Skeletal muscle tissue (tissue), 4 donors: ENCODE data around the gene CASR. TPM values are rescaled to one million over a fixed set of nuclear protein-coding genes. Genes with fewer than 3 reads are reported as not detected.

Experiments used
- H3K27ac ChIP-seq: one replicate; pipeline ENCODE4 v1.7.0; 2013; ENCODE audit warnings: mild to moderate bottlenecking, low read depth, low read length, inconsistent platforms
- H3K27me3 ChIP-seq, 3 donors: one replicate each; pipeline ENCODE4 v1.7.0; 2013; ENCODE audit warnings: low read length in 3 of 3; ENCODE audit not compliant: control insufficient read depth in 3 of 3, insufficient read depth in 3 of 3
- H3K36me3 ChIP-seq, 3 donors: one replicate each; pipeline ENCODE4 v1.7.0; 2013; ENCODE audit warnings: low read length in 3 of 3; ENCODE audit not compliant: control insufficient read depth in 3 of 3, insufficient read depth in 3 of 3
- H3K4me1 ChIP-seq, 3 donors: one replicate each; pipeline ENCODE4 v1.7.0; 2013; ENCODE audit warnings: low read length in 3 of 3, mild to moderate bottlenecking in 3 of 3; ENCODE audit not compliant: control insufficient read depth in 3 of 3, insufficient read depth in 3 of 3
- H3K4me3 ChIP-seq, 3 donors: one replicate each; pipeline ENCODE4 v1.7.0; 2013; ENCODE audit warnings: low read length in 3 of 3
- H3K9ac ChIP-seq, 3 donors: one replicate each; pipeline ENCODE4 v1.7.0; 2013; ENCODE audit warnings: low read length in 3 of 3, mild to moderate bottlenecking in 3 of 3, moderate library complexity in 2 of 3, low read depth in 1 of 3
- H3K9me3 ChIP-seq, 3 donors: one replicate each; pipeline ENCODE4 v1.7.0; 2013; ENCODE audit warnings: low read length in 3 of 3; ENCODE audit not compliant: control insufficient read depth in 3 of 3
- total RNA-seq: library from RNA; depleted of rRNA; stranded (reverse); fragments of >200 nt; gene quantifications from one replicate; pipeline ENCODE4 v1.2.3, GENCODE V29; 2014
- donor health status: Osteomylitis.

CASR gene
- total RNA-seq, 1 donor from 2014 or later, result not detected

GRCh38 chr3:122208579-122208978 is 25.1 kb downstream of the CASR start:
- Histone ChIP-seq H3K9ac (no peak overlapping the region), H3K36me3 (no peaks in the 10 kb centered on the region), H3K27me3 (no peaks in the 10 kb centered on the region), H3K4me3 (no peak overlapping the region), H3K4me1 (no peaks in the 10 kb centered on the region), H3K9me3 (no peaks in the 10 kb centered on the region), H3K27ac (no peak overlapping the region)

- no peaks in the 10 kb centered on the region for H3K27me3 ChIP-seq
- no peaks in the 10 kb centered on the region for H3K36me3 ChIP-seq
- no peak overlapping the region for H3K4me3 ChIP-seq
- H3K27ac ChIP-seq, result no peak overlapping the region
- no peak overlapping the region for H3K9ac ChIP-seq
- H3K4me1 ChIP-seq, result no peaks in the 10 kb centered on the region
- no peaks in the 10 kb centered on the region for H3K9me3 ChIP-seq
Measured at GRCh38 chr3:122213650-122214049, 30.2 kb downstream of the CASR start.

GRCh38 chr3:122214711-122215110 is 31.2 kb downstream of the CASR start:
- Histone ChIP-seq H3K4me1 (no peaks in the 10 kb centered on the region), H3K27me3 (no peaks in the 10 kb centered on the region), H3K36me3 (no peaks in the 10 kb centered on the region), H3K9me3 (no peaks in the 10 kb centered on the region), H3K27ac (no peak overlapping the region), H3K9ac (no peak overlapping the region), H3K4me3 (no peak overlapping the region)

GRCh38 chr3:122215592-122216298 is 32.3 kb downstream of the CASR start:
- Histone ChIP-seq H3K27me3 (no peaks in the 10 kb centered on the region), H3K9me3 (no peaks in the 10 kb centered on the region), H3K4me3 (no peak overlapping the region), H3K36me3 (no peaks in the 10 kb centered on the region), H3K4me1 (no peaks in the 10 kb centered on the region), H3K9ac (no peak overlapping the region), H3K27ac (no peak overlapping the region)

GRCh38 chr3:122217901-122218300 is 34.4 kb downstream of the CASR start:
- no peaks in the 10 kb centered on the region for H3K36me3 ChIP-seq
- H3K9me3 ChIP-seq, result no peaks in the 10 kb centered on the region
- H3K27me3 ChIP-seq, result no peaks in the 10 kb centered on the region
- no peak overlapping the region for H3K27ac ChIP-seq
- no peak overlapping the region for H3K9ac ChIP-seq
- no peaks in the 10 kb centered on the region for H3K4me1 ChIP-seq
- no peak overlapping the region for H3K4me3 ChIP-seq

GRCh38 chr3:122219242-122219872 is 35.9 kb downstream of the CASR start:
- Histone ChIP-seq H3K27me3 (no peaks in the 10 kb centered on the region), H3K9me3 (peaks cover 0 to under 1% (median 0%) of the 10 kb centered on the region in 3 donors), H3K36me3 (no peaks in the 10 kb centered on the region), H3K4me1 (no peaks in the 10 kb centered on the region), H3K27ac (no peak overlapping the region), H3K4me3 (no peak overlapping the region), H3K9ac (no peak overlapping the region)

- Histone ChIP-seq H3K9ac (no peak overlapping the region), H3K4me1 (no peaks in the 10 kb centered on the region), H3K27me3 (peaks cover 0 to 8% (median 0%) of the 10 kb centered on the region in 3 donors), H3K27ac (no peak overlapping the region), H3K9me3 (peaks cover 0 to 2% (median 0%) of the 10 kb centered on the region in 3 donors), H3K4me3 (no peak overlapping the region), H3K36me3 (no peaks in the 10 kb centered on the region)
Measured at GRCh38 chr3:122227036-122227781, 43.7 kb downstream of the CASR start.

GRCh38 chr3:122230174-122230573 is 46.7 kb downstream of the CASR start:
- Histone ChIP-seq H3K27ac (no peak overlapping the region), H3K4me1 (no peaks in the 10 kb centered on the region), H3K9me3 (no peaks in the 10 kb centered on the region), H3K27me3 (peaks cover 0 to 8% (median 0%) of the 10 kb centered on the region in 3 donors), H3K36me3 (no peaks in the 10 kb centered on the region), H3K4me3 (no peak overlapping the region), H3K9ac (no peak overlapping the region)

- H3K27ac ChIP-seq, result no peak overlapping the region
- no peaks in the 10 kb centered on the region for H3K36me3 ChIP-seq
- H3K9ac ChIP-seq, result no peak overlapping the region
- H3K27me3 ChIP-seq, result peaks cover 0 to 8% (median 0%) of the 10 kb centered on the region in 3 donors
- H3K4me3 ChIP-seq, result no peak overlapping the region
- H3K9me3 ChIP-seq, result no peaks in the 10 kb centered on the region
- H3K4me1 ChIP-seq, result no peaks in the 10 kb centered on the region
Measured at GRCh38 chr3:122231465-122232157, 48.1 kb downstream of the CASR start.
